Activated CD8-positive, alpha-beta T cell treated with anti-CD3 and anti-CD28 coated beads for 36 hours (primary cell): ENCODE data around the gene PARD6G. TPM values are rescaled to one million over a fixed set of nuclear protein-coding genes. Genes with fewer than 3 reads are reported as not detected.
A peak's percentile ranks its signal among the peaks of the same experiment; 100 is the strongest.

Source experiments
- ATAC-seq: fragments of 200-7000 bp; cut with Tn5 transposase; one replicate; pipeline ENCODE4 v1.10.0; 2021; ENCODE audit warnings: mild to moderate bottlenecking, moderate library complexity
- CTCF ChIA-PET: fragments of 350-600 bp; sonication (Branson Sonifier 250); formaldehyde crosslinking; loops from one replicate; lab custom pipeline; 2021; ENCODE audit warnings: antibody characterized with exemption; lab: Charles Lee
- POLR2A ChIA-PET: fragments of 350-600 bp; sonication (Branson Sonifier 250); formaldehyde crosslinking; loops from one replicate; lab custom pipeline; 2021; ENCODE audit warnings: antibody characterized with exemption; lab: Charles Lee
- DNase-seq: peaks from one replicate; pipeline ENCODE4 v3.0.0-alpha.2; 2020
- H3K27ac Mint-ChIP-seq: one replicate; pipeline ENCODE4 v1.8.0; 2021; ENCODE audit warnings: mild to moderate bottlenecking, mixed read lengths
- H3K27me3 Mint-ChIP-seq: one replicate; pipeline ENCODE4 v1.8.0; 2021; ENCODE audit warnings: mixed read lengths
- H3K36me3 Mint-ChIP-seq: one replicate; pipeline ENCODE4 v1.8.0; 2021; ENCODE audit warnings: low read depth, mixed read lengths
- H3K4me1 Mint-ChIP-seq: one replicate; pipeline ENCODE4 v1.8.0; 2021; ENCODE audit warnings: low read depth, mixed read lengths
- H3K4me3 Mint-ChIP-seq: one replicate; pipeline ENCODE4 v1.8.0; 2021; ENCODE audit warnings: mild to moderate bottlenecking, moderate library complexity, mixed read lengths
- H3K9me3 Mint-ChIP-seq: one replicate; pipeline ENCODE4 v1.8.0; 2021; ENCODE audit warnings: mixed read lengths
- CTCF ChIP-seq: fragments of 200-600 bp; IDR thresholded peaks from one replicate; pipeline ENCODE4 v1.8.0; 2022; ENCODE audit warnings: antibody characterized with exemption, mild to moderate bottlenecking
- intact Hi-C: fragments of 100-400 bp; cut with micrococcal nuclease; formaldehyde crosslinking; loops from one replicate; pipeline ENCODE4 v1.10.0; 2022
- total RNA-seq, 2 experiments: library from RNA; stranded (reverse); gene quantifications; one replicate each; pipeline ENCODE4 v1.2.3, GENCODE V29; 2021

Gene PARD6G
- total RNA-seq, 2 experiments from 2014 or later: 0.16 to 0.23 TPM

DNA sequence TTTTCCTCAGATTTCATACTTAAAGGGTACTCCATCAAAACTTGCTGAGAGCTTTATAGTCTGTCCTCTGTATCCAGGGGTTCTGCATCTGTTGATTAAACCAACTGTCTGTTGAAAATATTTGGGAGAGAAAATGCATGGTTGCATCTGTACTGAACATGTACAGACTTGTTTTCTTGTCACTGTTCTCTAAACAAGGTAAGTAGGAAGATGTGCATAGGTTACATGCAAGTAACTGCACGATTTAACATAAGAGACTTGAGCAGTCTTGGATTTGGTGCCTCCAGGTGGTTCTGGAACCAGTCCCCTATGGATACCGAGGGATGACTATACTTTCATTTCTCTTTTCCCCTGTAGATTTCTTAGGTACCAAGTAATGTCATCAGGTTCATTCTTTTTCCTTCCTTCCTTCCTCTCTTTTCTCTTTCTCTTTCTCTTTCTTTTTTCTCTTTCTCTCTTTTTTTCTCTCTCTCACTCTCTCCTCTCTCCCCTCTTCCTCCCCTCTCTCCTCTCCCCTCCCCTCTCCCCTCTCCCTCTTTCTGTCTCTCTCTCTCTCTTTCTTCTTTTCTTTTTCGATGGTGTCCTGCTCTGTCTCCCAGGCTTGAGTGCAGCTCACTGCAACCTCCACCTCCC is 115.0 kb downstream of the PARD6G start:
- TF ChIP-seq CTCF: no peak
- Mint-ChIP-seq H3K4me3 (no peak overlapping the region), H3K27ac (peak overlapping the region; percentile 2), H3K4me1 (peaks cover 42% of the 10 kb centered on the region), H3K36me3 (peaks cover 62% of the 10 kb centered on the region), H3K27me3 (no peaks in the 10 kb centered on the region), H3K9me3 (no peaks in the 10 kb centered on the region)
- ChIA-PET CTCF (no interaction called here), POLR2A (no interaction called here)
- DNase-seq: no peak
- no peak for ATAC-seq
- intact Hi-C loops: no loop called here

- ChIA-PET CTCF (interaction anchor here (1.1 to 1.5 kb wide), 2 partner anchors 15 to 41 kb away, joined by 4 to 6 read pairs; no protein-coding TSS in a partner anchor), POLR2A (interaction anchor here (1.5 to 1.6 kb wide), 2 partner anchors 14 to 16 kb away, joined by 4 to 6 read pairs; no protein-coding TSS in a partner anchor)
- peak overlapping the region; percentile 31 for H3K4me3 Mint-ChIP-seq
- intact Hi-C loops: no loop called here
- H3K36me3 Mint-ChIP-seq: peaks cover 57% of the 10 kb centered on the region
- peaks cover 3% of the 10 kb centered on the region for H3K9me3 Mint-ChIP-seq
- H3K27ac Mint-ChIP-seq: peak overlapping the region; percentile 83
- ATAC-seq (peak; percentile 80), DNase-seq (no peak)
- H3K4me1 Mint-ChIP-seq: peaks cover 57% of the 10 kb centered on the region
- TF ChIP-seq CTCF: no peak
- no peaks in the 10 kb centered on the region for H3K27me3 Mint-ChIP-seq
Measured at GRCh38 chr18:80130555-80130954, 116.8 kb downstream of the PARD6G start.

DNA sequence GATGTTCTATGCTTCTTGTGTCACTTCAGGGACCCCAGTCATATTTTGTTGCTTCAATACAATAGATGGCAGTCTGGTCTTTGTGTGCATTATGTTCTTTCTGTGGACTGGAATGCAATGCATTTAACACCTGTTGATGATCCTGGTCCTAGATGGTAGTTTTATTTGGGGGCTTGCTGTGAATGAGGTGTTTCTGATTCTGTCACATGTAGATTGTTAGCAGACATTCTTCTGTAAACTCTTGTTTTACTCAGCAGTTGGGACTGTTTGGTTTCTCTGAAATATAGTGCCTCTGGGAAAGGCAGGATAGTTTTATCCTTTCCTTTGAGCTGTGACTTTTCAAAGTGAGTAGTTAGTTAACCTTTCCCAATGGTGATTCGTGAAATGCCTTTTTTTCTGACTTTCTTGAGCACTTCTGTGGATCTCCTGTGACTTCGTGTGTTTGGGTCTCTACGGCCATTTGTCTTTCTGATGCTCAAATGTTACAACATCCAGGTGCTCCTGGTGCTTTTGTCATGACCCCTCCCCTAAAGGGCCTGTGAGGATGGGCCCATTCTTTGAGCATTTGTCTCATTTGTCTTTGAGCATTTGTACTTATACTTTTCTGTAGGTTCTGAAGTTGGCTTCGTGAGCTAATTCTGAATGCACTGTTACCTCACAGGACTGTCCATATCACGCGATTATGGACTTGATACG is 117.5 kb downstream of the PARD6G start:
- no peak overlapping the region for H3K4me3 Mint-ChIP-seq
- H3K27ac Mint-ChIP-seq: no peak overlapping the region
- H3K36me3 Mint-ChIP-seq: peaks cover 54% of the 10 kb centered on the region
- CTCF ChIA-PET: interaction anchor here (0.9 to 1.5 kb wide), 4 partner anchors 16 to 41 kb away, joined by 3 to 6 read pairs (median 5); no protein-coding TSS in a partner anchor
- peaks cover 3% of the 10 kb centered on the region for H3K9me3 Mint-ChIP-seq
- POLR2A ChIA-PET: interaction anchor here (1.5 to 1.6 kb wide), 2 partner anchors 15 to 16 kb away, joined by 4 to 6 read pairs; no protein-coding TSS in a partner anchor
- no peak for DNase-seq
- H3K4me1 Mint-ChIP-seq: peaks cover 57% of the 10 kb centered on the region
- no peak for ATAC-seq
- intact Hi-C loops: no loop called here
- no peak for TF ChIP-seq CTCF
- no peaks in the 10 kb centered on the region for H3K27me3 Mint-ChIP-seq

DNA sequence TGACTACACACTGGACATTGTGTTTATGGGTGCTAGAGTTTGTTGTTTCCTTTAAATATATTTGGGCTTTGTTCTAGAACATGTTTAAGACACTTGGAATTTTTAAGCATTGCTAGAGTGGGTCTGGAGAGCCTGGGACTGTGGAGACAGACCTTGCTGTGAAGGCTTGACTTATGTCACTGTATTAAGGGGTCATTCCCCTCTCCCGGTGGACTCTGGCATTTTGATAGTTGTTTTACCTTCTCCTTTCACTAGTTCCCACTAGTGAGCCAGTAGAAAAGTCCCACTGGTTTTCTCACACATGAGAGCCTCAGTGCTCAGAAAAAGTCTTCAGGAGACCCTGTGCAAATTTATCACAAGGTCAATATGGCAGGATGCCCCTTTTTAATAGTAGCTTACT is 119.7 kb downstream of the PARD6G start:
- peaks cover 58% of the 10 kb centered on the region for H3K4me1 Mint-ChIP-seq
- TF ChIP-seq CTCF: no peak
- intact Hi-C loops: no loop called here
- H3K36me3 Mint-ChIP-seq: peaks cover 43% of the 10 kb centered on the region
- peaks cover 3% of the 10 kb centered on the region for H3K9me3 Mint-ChIP-seq
- no peaks in the 10 kb centered on the region for H3K27me3 Mint-ChIP-seq
- H3K27ac Mint-ChIP-seq: no peak overlapping the region
- ATAC-seq (no peak), DNase-seq (no peak)
- H3K4me3 Mint-ChIP-seq: no peak overlapping the region
- CTCF ChIA-PET: interaction anchor here (1.0 to 1.3 kb wide), 2 partner anchors 15 to 28 kb away, joined by 3 read pairs; no protein-coding TSS in a partner anchor
- POLR2A ChIA-PET: interaction anchor here (0.6 kb wide), 1 partner anchor 13 kb away, joined by 4 read pairs; no protein-coding TSS in a partner anchor
